Glutamatergic neuron (in vitro differentiated cells): ENCODE results near the gene RAP1GAP. TPM values are rescaled to one million over a fixed set of nuclear protein-coding genes. Genes with fewer than 3 reads are reported as not detected.

Experiments used
- DNase-seq: peaks from one replicate; pipeline ENCODE4 v3.0.0; 2022
- H3K27ac Mint-ChIP-seq: one replicate; pipeline ENCODE4 v1.8.0; 2020; ENCODE audit warnings: mild to moderate bottlenecking, mixed read lengths, inconsistent platforms; ENCODE audit not compliant: unreplicated experiment
- H3K27me3 Mint-ChIP-seq: one replicate; pipeline ENCODE4 v1.8.0; 2020; ENCODE audit warnings: mild to moderate bottlenecking, moderate library complexity, mixed read lengths, inconsistent platforms; ENCODE audit not compliant: unreplicated experiment
- H3K36me3 Mint-ChIP-seq: one replicate; pipeline ENCODE4 v1.8.0; 2020; ENCODE audit warnings: mild to moderate bottlenecking, mixed read lengths, inconsistent platforms; ENCODE audit not compliant: unreplicated experiment
- H3K4me1 Mint-ChIP-seq: one replicate; pipeline ENCODE4 v1.8.0; 2020; ENCODE audit warnings: mild to moderate bottlenecking, low read depth, mixed read lengths, inconsistent platforms; ENCODE audit not compliant: unreplicated experiment
- H3K4me3 Mint-ChIP-seq: one replicate; pipeline ENCODE4 v1.8.0; 2020; ENCODE audit warnings: mild to moderate bottlenecking, mixed read lengths, inconsistent platforms; ENCODE audit not compliant: unreplicated experiment
- H3K9me3 Mint-ChIP-seq: one replicate; pipeline ENCODE4 v1.8.0; 2020; ENCODE audit warnings: mild to moderate bottlenecking, moderate library complexity, mixed read lengths, inconsistent platforms; ENCODE audit not compliant: unreplicated experiment
- total RNA-seq: library from RNA; stranded (reverse); fragmentation: NEBNext Ultra II Directional; extraction: Animal tissue kit (Norgen Biotek cat#: 25700); gene quantifications from one replicate; pipeline ENCODE4 v1.2.1, GENCODE V29; 2021; ENCODE audit not compliant: unreplicated experiment
- TF ChIP-seq, protein P1 (sequence below): fragments of 200-600 bp; sonication (generic); IDR thresholded peaks from one replicate; pipeline ENCODE4 v1.5.0; 2021; ENCODE audit not compliant: partially characterized antibody, unreplicated experiment

Gene RAP1GAP
- total RNA-seq, 1 donor from 2014 or later: 4.8 TPM

DNA sequence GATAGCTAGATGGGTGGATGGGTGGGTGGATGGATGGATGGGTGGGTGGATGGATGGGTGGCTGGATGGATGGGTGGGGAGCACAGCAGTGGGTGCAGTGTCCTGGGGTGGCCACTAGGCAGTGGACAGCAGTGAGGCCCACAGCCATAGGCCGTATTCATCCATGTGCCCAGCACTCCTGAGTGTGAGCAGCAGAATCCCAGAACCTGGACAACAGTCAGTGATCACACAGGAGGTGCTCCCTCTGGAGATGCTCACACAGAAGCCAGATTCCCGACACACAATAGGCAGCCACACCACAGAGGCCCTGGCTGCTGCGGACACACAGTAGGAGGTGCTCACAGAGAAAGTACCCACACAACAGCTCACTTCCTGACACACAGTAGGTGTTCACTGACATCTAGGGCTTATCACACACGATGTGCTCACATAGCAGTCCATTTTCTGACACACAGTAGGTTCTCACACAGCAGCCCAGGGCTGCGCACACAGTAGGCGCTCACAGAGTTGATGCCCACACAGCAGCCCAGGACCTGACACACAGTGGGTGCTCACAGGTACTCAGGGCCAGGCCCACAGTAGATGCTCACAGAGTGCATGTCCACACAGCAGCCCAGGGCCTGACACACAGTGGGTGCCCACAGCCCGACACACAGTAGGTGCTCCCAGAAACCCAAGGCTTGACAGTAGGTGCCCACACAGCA lies 64.0 kb downstream of the RAP1GAP start:
- Mint-ChIP-seq H3K27ac (no peak overlapping the region), H3K36me3 (no peaks in the 10 kb centered on the region), H3K4me1 (peaks cover 7% of the 10 kb centered on the region), H3K4me3 (no peak overlapping the region), H3K9me3 (peaks cover 3% of the 10 kb centered on the region), H3K27me3 (peaks cover 15% of the 10 kb centered on the region)
- no peak for DNase-seq
- TF ChIP-seq, protein P1, sequence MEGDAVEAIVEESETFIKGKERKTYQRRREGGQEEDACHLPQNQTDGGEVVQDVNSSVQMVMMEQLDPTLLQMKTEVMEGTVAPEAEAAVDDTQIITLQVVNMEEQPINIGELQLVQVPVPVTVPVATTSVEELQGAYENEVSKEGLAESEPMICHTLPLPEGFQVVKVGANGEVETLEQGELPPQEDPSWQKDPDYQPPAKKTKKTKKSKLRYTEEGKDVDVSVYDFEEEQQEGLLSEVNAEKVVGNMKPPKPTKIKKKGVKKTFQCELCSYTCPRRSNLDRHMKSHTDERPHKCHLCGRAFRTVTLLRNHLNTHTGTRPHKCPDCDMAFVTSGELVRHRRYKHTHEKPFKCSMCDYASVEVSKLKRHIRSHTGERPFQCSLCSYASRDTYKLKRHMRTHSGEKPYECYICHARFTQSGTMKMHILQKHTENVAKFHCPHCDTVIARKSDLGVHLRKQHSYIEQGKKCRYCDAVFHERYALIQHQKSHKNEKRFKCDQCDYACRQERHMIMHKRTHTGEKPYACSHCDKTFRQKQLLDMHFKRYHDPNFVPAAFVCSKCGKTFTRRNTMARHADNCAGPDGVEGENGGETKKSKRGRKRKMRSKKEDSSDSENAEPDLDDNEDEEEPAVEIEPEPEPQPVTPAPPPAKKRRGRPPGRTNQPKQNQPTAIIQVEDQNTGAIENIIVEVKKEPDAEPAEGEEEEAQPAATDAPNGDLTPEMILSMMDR: no peak

DNA sequence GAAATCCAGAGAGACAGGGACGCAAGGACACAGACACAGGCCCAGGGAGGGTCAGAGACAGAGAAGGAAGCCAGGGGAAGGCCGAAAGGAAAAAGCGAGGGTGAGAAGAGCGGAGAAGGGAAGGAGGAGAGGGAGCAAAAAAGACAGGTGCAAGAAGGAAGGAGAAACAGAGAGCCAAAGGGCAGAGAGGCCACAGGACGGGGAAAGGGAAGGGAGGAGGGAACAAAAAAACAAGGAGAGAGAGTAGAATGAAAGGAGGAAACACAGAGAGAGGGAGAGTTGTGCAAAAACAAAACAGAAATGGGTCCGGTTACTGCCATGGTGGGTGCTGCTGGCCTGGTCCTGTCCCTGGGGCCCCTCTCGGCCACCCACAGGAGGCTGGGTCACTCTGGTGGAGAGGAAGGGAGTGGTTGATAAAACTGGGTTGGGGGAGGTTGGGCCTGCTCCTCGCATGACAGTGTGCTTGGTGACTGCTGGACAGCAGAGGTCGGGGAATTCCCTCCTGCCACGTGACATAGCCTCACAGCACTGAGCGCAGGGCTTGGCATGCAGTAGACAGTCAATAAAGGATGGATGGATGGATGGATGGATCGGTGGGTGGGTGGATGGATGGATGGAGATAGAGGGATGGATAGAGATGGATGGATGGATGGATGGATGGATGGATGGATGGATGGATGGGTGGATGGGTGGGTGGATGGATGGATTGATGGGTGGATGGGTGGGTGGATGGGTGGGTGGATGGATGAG lies 64.8 kb downstream of the RAP1GAP start:
- no peak overlapping the region for H3K27ac Mint-ChIP-seq
- peaks cover 16% of the 10 kb centered on the region for H3K27me3 Mint-ChIP-seq
- TF ChIP-seq, protein P1: no peak

DNA sequence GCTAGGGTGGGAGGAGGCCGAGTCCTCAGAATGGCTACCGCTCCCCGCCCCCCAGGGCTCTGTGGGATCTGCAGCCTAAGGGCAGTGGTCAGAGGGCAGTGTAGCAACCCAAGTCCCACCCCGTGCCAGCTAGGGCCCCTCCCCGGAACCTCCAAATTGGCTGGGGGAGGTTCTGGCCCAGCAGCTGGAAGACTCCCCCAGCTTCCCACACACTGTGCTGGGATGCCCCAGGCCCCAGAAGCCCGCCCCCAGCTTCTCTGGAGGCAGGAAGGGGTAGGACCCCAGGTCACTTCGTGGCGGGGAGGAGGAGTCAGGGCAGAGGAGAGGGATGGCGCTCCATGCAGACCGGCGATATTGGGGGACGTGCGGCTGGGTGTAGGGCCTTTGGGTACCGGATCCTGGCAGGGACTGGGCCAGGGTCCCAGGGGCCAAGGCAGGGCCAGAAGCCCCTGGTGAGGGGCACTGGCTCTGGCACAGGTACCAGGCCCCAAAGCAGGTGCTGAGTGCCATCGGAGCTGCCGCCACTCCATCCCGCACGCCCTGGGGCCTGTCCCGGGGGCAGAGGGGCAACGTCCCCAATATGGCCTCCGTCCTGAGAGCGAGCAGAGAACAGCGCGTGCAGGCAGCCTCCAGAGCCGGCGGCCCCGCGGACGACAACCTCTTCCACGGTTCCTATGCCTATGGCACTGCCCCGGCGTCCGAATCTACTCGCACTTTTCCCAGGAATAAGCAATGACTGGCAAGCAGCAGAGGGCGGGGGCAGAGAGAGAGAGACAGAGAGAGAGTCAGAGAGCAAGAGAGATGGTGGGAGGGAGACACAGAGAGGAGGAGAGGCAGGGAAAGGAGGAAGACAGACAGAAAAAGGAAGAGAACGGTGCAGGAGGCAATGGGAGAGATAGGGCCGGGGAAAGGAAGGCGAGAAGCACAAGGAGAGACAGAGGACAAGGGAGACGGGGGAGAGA lies 65.7 kb downstream of the RAP1GAP start:
- Mint-ChIP-seq H3K27me3 (peaks cover 13% of the 10 kb centered on the region), H3K4me3 (no peak overlapping the region), H3K4me1 (peaks cover 9% of the 10 kb centered on the region), H3K9me3 (peaks cover 3% of the 10 kb centered on the region), H3K27ac (no peak overlapping the region), H3K36me3 (no peaks in the 10 kb centered on the region)
- DNase-seq: no peak
- TF ChIP-seq, protein P1: no peak

More for the DNA sequence above, 64.8 kb downstream of the RAP1GAP start:
- Mint-ChIP-seq H3K36me3 (no peaks in the 10 kb centered on the region), H3K4me1 (peaks cover 7% of the 10 kb centered on the region), H3K4me3 (no peak overlapping the region), H3K9me3 (peaks cover 3% of the 10 kb centered on the region)
- no peak for DNase-seq

DNA sequence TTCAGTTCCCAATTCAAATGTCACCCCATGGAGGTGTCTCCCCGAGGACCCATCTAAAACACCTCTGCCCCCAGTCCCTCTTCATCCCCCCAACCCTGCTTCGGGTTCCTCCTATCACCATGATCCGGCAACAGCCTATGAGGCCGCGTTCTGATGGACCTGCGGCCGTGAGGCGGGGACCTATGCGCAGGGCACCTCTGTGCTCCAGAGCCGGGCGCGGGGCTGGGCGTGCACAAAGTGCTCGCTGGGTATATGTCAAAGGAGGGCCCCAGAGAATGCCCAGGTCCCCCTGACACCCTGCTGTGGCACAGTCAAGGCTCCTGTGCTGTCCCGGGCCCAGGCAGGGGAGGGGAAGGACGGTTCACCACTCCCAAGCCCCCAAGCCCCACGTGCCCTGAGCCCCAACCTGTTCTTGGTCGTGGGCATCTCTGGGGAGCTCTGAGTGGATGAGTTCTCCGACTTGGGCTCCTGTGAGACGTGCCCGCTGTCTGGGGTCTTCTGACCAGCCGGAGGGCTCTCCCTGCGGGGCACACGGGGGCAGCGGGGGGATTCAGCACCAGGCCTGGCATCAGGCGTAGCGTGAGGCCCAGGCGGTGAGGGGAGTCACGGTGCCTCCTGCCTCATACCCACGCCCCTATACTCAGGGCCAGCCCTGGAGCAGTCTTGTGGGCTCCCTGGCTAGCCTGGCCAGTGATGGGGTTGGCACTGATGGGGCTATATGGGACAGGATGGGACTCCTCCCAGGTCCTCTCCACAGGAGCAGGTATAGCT lies 67.7 kb downstream of the RAP1GAP start:
- H3K27ac Mint-ChIP-seq: no peak overlapping the region
- no peak for DNase-seq
- peaks cover 5% of the 10 kb centered on the region for H3K4me1 Mint-ChIP-seq
- peaks cover 11% of the 10 kb centered on the region for H3K27me3 Mint-ChIP-seq
- H3K4me3 Mint-ChIP-seq: no peak overlapping the region
- H3K9me3 Mint-ChIP-seq: peaks cover 3% of the 10 kb centered on the region
- no peaks in the 10 kb centered on the region for H3K36me3 Mint-ChIP-seq
- TF ChIP-seq, protein P1: no peak
